Mucosa of stomach (tissue), 1 donor: ENCODE data around the gene FKTN.
"Not testable (repeated sequence)": the region's sequence is repeated elsewhere in the genome, so short reads cannot be mapped to it uniquely, and the experiment has no call there.

Experiments
- H3K27me3 ChIP-seq: one replicate; pipeline ENCODE4 v1.7.0; 2013; ENCODE audit warnings: mild to moderate bottlenecking, low read length; ENCODE audit not compliant: control insufficient read depth, insufficient read depth
- H3K36me3 ChIP-seq: one replicate; pipeline ENCODE4 v1.7.0; 2013; ENCODE audit warnings: low read length; ENCODE audit not compliant: control insufficient read depth, insufficient read depth
- H3K4me1 ChIP-seq: one replicate; pipeline ENCODE4 v1.7.0; 2013; ENCODE audit warnings: mild to moderate bottlenecking, low read length; ENCODE audit not compliant: control insufficient read depth, insufficient read depth
- H3K4me3 ChIP-seq: one replicate; pipeline ENCODE4 v1.7.0; 2013; ENCODE audit warnings: low read length
- H3K9ac ChIP-seq: one replicate; pipeline ENCODE4 v1.7.0; 2013; ENCODE audit warnings: mild to moderate bottlenecking, low read length, moderate library complexity
- H3K9me3 ChIP-seq: one replicate; pipeline ENCODE4 v1.7.0; 2013; ENCODE audit warnings: mild to moderate bottlenecking, low read length, moderate library complexity; ENCODE audit not compliant: control insufficient read depth
- donor health status: Pancreatic carcinoma.

The FKTN gene

GRCh38 chr9:105557804-105558610 is at the start of gene FKTN:
TSS of gene FKTN (plus strand) at chr9:105558131. CDS start at chr9:105575033, 16,902 bp downstream.
- Histone ChIP-seq H3K9me3 (no peaks in the 10 kb centered on the region), H3K4me3 (peak within 1 kb of the TSS; percentile 49), H3K36me3 (no peaks in the 10 kb centered on the region), H3K4me1 (no peaks in the 10 kb centered on the region), H3K9ac (peak within 1 kb of the TSS; percentile 65), H3K27me3 (no peaks in the 10 kb centered on the region)

- H3K4me3 ChIP-seq: no peak overlapping the region
- H3K36me3 ChIP-seq: no peaks in the 10 kb centered on the region
- no peaks in the 10 kb centered on the region for H3K27me3 ChIP-seq
- no peaks in the 10 kb centered on the region for H3K4me1 ChIP-seq
- no peaks in the 10 kb centered on the region for H3K9me3 ChIP-seq
- H3K9ac ChIP-seq: no peak overlapping the region
Measured at GRCh38 chr9:105508530-105508929, 49.4 kb upstream of the FKTN start.

GRCh38 chr9:105510024-105510423 is 47.9 kb upstream of the FKTN start:
- no peaks in the 10 kb centered on the region for H3K4me1 ChIP-seq
- no peaks in the 10 kb centered on the region for H3K9me3 ChIP-seq
- H3K27me3 ChIP-seq: no peaks in the 10 kb centered on the region
- H3K9ac ChIP-seq: no peak overlapping the region
- H3K4me3 ChIP-seq: no peak overlapping the region
- no peaks in the 10 kb centered on the region for H3K36me3 ChIP-seq

GRCh38 chr9:105511446-105511845 is 46.5 kb upstream of the FKTN start:
- no peak overlapping the region for H3K4me3 ChIP-seq
- H3K36me3 ChIP-seq: no peaks in the 10 kb centered on the region
- H3K9ac ChIP-seq: no peak overlapping the region
- H3K27me3 ChIP-seq: no peaks in the 10 kb centered on the region
- H3K9me3 ChIP-seq: no peaks in the 10 kb centered on the region
- H3K4me1 ChIP-seq: no peaks in the 10 kb centered on the region

GRCh38 chr9:105515811-105516413 is 42.0 kb upstream of the FKTN start:
- Histone ChIP-seq H3K27me3 (no peaks in the 10 kb centered on the region), H3K4me3 (no peak overlapping the region), H3K4me1 (no peaks in the 10 kb centered on the region), H3K9me3 (no peaks in the 10 kb centered on the region), H3K9ac (no peak overlapping the region), H3K36me3 (no peaks in the 10 kb centered on the region)

GRCh38 chr9:105519710-105520369 is 38.1 kb upstream of the FKTN start:
- H3K4me1 ChIP-seq, H3K4me3 ChIP-seq: not testable (repeated sequence)

GRCh38 chr9:105520992-105521391 is 36.9 kb upstream of the FKTN start:
- H3K9ac ChIP-seq, H3K36me3 ChIP-seq, H3K4me1 ChIP-seq, H3K4me3 ChIP-seq, H3K9me3 ChIP-seq, H3K27me3 ChIP-seq: not testable (repeated sequence)

More at GRCh38 chr9:105519710-105520369, 38.1 kb upstream of the FKTN start:
- not testable (repeated sequence) for H3K36me3 ChIP-seq, H3K27me3 ChIP-seq, H3K9me3 ChIP-seq, H3K9ac ChIP-seq

GRCh38 chr9:105522618-105523385 is 35.1 kb upstream of the FKTN start:
- not testable (repeated sequence) for H3K4me1 ChIP-seq, H3K4me3 ChIP-seq, H3K9me3 ChIP-seq, H3K9ac ChIP-seq, H3K27me3 ChIP-seq, H3K36me3 ChIP-seq

- Histone ChIP-seq H3K9me3 (no peaks in the 10 kb centered on the region), H3K4me3 (no peak overlapping the region), H3K9ac (no peak overlapping the region), H3K36me3 (no peaks in the 10 kb centered on the region), H3K4me1 (peaks cover 8% of the 10 kb centered on the region), H3K27me3 (no peaks in the 10 kb centered on the region)
Measured at GRCh38 chr9:105531530-105531929, 26.4 kb upstream of the FKTN start.

- no peak overlapping the region for H3K4me3 ChIP-seq
- H3K9ac ChIP-seq: no peak overlapping the region
- H3K4me1 ChIP-seq: peaks cover 8% of the 10 kb centered on the region
- no peaks in the 10 kb centered on the region for H3K9me3 ChIP-seq
- H3K27me3 ChIP-seq: no peaks in the 10 kb centered on the region
- no peaks in the 10 kb centered on the region for H3K36me3 ChIP-seq
Measured at GRCh38 chr9:105535920-105536668, 21.8 kb upstream of the FKTN start.

GRCh38 chr9:105539452-105539851 is 18.5 kb upstream of the FKTN start:
- H3K36me3 ChIP-seq: no peaks in the 10 kb centered on the region
- no peak overlapping the region for H3K9ac ChIP-seq
- H3K4me3 ChIP-seq: no peak overlapping the region
- H3K27me3 ChIP-seq: no peaks in the 10 kb centered on the region
- H3K9me3 ChIP-seq: no peaks in the 10 kb centered on the region
- no peaks in the 10 kb centered on the region for H3K4me1 ChIP-seq
